ENCODE measurements around the gene TOMM22.

The TOMM22 gene

DNA sequence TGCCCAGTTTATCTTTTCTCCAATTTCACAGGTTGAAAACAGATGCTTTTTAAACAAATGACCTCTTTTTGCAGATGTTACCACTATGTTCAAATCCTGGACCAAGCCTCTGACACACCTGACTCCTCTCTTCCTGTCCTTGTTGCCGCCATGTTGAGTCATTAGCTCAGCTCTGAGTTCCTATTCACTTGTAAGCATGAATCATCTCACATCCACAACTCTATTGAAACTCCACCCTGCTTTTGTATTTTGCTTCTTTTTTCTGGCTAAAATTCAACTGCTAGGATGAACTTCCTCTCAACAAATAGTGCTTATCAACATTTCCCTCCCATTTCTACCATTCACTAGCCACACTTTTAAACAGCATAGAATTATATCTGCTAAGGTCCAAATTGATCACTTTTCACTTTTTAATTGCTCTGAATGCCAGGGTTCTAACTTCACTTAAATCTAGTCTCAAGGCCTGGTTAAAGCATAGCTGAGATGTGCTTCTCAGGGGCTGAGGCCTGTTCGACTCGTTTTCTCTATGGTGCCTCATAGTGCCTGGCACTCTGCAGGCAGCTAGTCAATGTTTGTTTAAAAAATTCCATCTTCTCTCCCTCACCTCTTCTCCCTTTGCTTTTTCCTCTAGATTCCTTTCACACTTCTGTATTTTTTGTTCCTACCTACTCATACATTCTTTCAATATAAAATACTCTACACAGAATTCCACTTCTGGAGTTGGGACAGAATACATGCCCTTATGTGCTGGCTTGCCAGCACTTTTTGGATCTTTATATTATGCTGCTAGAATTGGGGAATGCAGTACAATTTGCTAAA is 15.1 kb downstream of the TOMM22 start:
- peak overlapping the region; percentile 25 to 79 for H3K27ac ChIP-seq
- H3K4me3 ChIP-seq, result peak overlapping the region; percentile 98
- TF ChIP-seq CTCF (IDR thresholded peaks at IDR 0.05), result no peak
- DNase-seq (ENCODE audit: low spot score), result no peak

DNA sequence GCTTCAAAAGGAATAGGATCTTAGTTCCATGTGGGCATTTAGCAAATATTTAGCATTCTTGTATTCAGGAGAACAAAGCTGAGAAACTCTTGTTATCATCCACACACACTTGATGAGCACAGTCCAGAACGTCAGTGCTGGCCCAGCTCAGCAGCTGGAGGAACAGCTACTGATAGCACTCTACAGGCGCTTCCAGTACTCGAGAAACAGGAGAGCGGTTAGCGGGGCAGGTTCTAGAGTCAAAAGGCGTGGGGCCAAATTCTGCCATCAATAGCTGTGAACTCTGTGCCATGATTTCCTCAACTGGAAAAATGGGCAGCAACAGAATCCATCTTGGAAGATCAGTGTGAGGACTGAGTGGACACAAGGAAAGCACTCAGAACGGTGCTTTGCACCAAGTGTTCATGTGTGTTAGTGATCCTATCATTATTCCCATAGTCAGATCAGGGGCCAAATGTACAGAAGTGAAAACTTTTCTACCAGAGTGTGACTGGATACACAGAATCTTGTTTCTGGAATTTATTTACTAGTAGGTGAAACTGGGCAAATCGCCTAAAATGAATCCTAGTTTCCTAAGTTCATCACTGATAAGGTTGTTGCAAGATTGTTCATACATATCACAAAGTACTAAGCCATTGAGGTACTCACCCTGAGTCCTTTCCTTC is 15.8 kb downstream of the TOMM22 start:
- H3K4me3 ChIP-seq, result peak overlapping the region; percentile 98
- peak overlapping the region; percentile 25 to 79 for H3K27ac ChIP-seq
- no peak for DNase-seq (ENCODE audit: low spot score)
- no peak for TF ChIP-seq CTCF (IDR thresholded peaks at IDR 0.05)

DNA sequence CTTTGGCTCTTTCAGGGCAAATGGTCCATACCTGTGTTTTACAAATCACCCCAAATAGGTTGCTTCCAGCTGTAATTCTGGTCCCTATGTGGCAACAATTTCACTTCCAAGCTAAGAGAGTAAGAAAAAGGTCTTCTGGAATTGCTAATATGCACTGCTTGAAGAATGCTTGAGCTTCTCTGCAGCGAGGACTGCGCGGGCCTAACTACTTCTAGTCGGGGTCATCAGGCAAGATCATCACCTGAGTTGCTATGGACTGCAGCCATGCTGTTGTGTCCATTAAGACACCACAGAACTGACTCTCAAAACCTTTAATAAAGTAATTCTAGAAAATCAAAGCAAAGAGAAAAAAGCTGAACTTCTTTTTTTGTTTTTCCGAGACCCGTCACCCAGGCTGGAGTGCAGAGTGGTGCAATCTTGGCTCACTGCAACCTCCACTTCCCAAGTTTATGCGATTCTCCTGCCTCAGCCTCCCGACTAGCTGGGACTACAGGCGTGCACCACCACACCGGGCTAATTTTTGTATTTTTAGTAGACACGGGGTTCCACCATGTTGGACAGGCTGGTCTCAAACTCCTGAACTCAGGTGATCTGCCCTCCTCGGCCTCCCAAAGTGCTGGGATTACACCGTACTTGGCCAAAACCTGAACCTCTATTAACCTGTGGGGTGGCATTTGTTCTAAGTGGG is 16.8 kb downstream of the TOMM22 start:
- peak overlapping the region; percentile 100 for H3K27ac ChIP-seq
- no peak for TF ChIP-seq CTCF (IDR thresholded peaks at IDR 0.05)
- DNase-seq (ENCODE audit: low spot score), result no peak
- H3K4me3 ChIP-seq, result peak overlapping the region; percentile 98

DNA sequence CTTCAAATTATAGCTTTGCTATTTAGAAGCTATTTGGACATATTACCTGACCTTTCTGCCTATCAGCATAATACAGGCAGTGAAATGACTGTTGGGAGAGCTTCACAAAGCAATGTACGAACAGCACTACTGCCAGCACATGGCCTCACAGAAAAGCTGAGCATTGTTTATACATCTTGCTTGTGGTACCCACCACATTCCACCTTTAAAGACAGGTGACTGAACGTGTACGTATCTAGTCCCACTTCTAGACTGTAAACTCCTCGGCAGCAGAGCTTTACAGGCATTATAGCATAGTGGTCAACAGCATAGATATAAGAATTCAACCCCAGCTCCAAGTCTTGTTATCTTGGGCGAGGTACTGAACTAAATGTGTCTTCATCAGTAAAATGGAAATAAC is 17.4 kb downstream of the TOMM22 start:
- DNase-seq (ENCODE audit: low spot score), result no peak
- Histone ChIP-seq H3K27ac (peak overlapping the region; percentile 100), H3K4me3 (peak overlapping the region; percentile 98)
- TF ChIP-seq CTCF (IDR thresholded peaks at IDR 0.05), result no peak

DNA sequence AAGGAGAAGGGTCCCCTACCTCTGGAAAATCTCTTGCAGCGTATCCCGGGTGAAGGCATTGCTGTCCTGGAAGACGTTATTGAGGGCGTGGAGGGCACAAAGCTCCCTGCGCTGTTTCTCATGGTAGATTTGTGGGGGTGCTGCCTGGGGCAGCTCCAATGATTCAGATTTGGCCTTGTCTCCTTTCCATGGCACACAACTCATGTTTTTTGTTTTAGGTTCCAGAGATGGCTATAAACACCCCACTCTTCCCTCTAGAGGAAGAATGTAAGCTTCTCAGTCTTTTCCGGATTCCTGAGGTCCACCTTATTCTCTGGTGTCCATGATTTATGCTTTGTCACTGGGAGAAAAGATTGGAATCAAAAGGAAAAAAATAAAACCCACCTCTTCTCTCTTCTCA is 18.0 kb downstream of the TOMM22 start:
- Histone ChIP-seq H3K4me3 (peak overlapping the region; percentile 98), H3K27ac (peak overlapping the region; percentile 100)
- TF ChIP-seq CTCF (IDR thresholded peaks at IDR 0.05), result no peak
- no peak for DNase-seq (ENCODE audit: low spot score)

DNA sequence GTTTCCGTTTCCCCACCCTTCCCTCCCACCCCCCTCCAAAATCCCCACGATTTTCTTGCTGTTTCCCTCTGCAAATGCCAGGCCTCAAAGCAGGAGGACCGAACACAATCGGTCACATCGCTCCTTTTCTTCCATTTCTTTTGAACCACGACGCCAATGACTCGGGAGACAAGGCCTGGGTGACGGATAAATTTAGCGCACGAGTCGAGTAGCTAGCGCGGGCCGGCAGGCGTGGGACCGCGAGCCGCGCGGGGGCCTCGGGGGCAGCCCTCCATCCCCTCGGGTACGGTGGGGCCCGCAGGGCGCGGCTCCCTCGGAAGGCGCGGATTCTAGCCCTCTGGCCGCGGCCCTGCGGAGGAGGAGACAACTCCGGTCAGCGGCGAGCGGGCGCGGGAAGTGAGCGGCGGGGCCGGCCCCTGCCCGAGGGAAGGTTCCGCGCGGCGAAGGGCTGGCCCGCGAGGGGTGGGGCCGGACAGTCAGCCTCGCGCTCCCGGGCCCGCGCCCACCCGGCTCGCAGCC is 18.6 kb downstream of the TOMM22 start:
- DNase-seq (ENCODE audit: low spot score), result no peak
- H3K4me3 ChIP-seq, result peak overlapping the region; percentile 98
- no peak for TF ChIP-seq CTCF (IDR thresholded peaks at IDR 0.05)
- H3K27ac ChIP-seq, result peak overlapping the region; percentile 100

All from coronary artery (tissue), 2 donors.